MCF 10A (cell line): ENCODE data around the gene LY6G6D. TPM values are rescaled to one million over a fixed set of nuclear protein-coding genes. Genes with fewer than 3 reads are reported as not detected.

Experiments
- BruUV-seq: library from RNA; stranded (reverse); fragments of 400-500 nt; replicated peaks from 2 replicates; lab custom pipeline; 2021; lab: Mats Ljungman, UMichigan
- CTCF ChIA-PET: fragments of 300-600 bp; sonication (Branson Sonifier 250); formaldehyde crosslinking; extraction: SDS; loops from one replicate; lab custom pipeline; 2021; ENCODE audit warnings: antibody characterized with exemption, inconsistent platforms; lab: Yijun Ruan, JAX
- POLR2A ChIA-PET: fragments of 300-600, 350-650 bp; sonication (Branson Sonifier 250); formaldehyde crosslinking; extraction: SDS; loops from one replicate; lab custom pipeline; 2020; ENCODE audit warnings: antibody characterized with exemption, inconsistent platforms; lab: Yijun Ruan, JAX
- DNase-seq: peaks from one replicate; pipeline ENCODE4 v3.0.0-alpha.2; 2018; ENCODE audit not compliant: unreplicated experiment
- H3K27ac Mint-ChIP-seq: one replicate; pipeline ENCODE4 v1.8.0; 2022; ENCODE audit warnings: mild to moderate bottlenecking, low read depth, mixed read lengths; ENCODE audit not compliant: unreplicated experiment
- H3K27me3 Mint-ChIP-seq: one replicate; pipeline ENCODE4 v1.8.0; 2022; ENCODE audit warnings: mixed read lengths; ENCODE audit not compliant: insufficient read depth, unreplicated experiment
- H3K36me3 Mint-ChIP-seq: one replicate; pipeline ENCODE4 v1.8.0; 2022; ENCODE audit warnings: mild to moderate bottlenecking, moderate library complexity, mixed read lengths; ENCODE audit not compliant: insufficient read depth, unreplicated experiment
- H3K4me1 Mint-ChIP-seq: one replicate; pipeline ENCODE4 v1.8.0; 2022; ENCODE audit warnings: mixed read lengths; ENCODE audit not compliant: insufficient read depth, unreplicated experiment
- H3K4me3 Mint-ChIP-seq: one replicate; pipeline ENCODE4 v1.8.0; 2022; ENCODE audit warnings: mild to moderate bottlenecking, moderate library complexity, mixed read lengths; ENCODE audit not compliant: unreplicated experiment
- H3K9me3 Mint-ChIP-seq: one replicate; pipeline ENCODE4 v1.8.0; 2022; ENCODE audit warnings: mixed read lengths; ENCODE audit not compliant: unreplicated experiment
- CTCF ChIP-seq: fragments of 200-600 bp; IDR thresholded peaks from one replicate; pipeline ENCODE4 v1.8.0; 2022; ENCODE audit warnings: antibody characterized with exemption, mild to moderate bottlenecking; ENCODE audit not compliant: unreplicated experiment
- intact Hi-C: fragments of 100-400 bp; cut with micrococcal nuclease; formaldehyde crosslinking; loops from 2 replicates; pipeline ENCODE4 v1.14.1; 2022
- total RNA-seq: library from RNA; stranded (reverse); gene quantifications from 2 replicates; pipeline ENCODE4 v1.2.3, GENCODE V29; 2022

LY6G6D gene
- total RNA-seq, 1 experiment from 2014 or later, result not detected

- no peak overlapping the region for H3K27ac Mint-ChIP-seq
- DNase-seq, result peak; percentile 30
- intact Hi-C loops, result no loop called here
- ChIA-PET CTCF (interaction anchor here (0.6 to 1.3 kb wide), 2 partner anchors 10 to 103 kb away, joined by 3 to 5 read pairs; no protein-coding TSS in a partner anchor), POLR2A (no interaction called here)
- BruUV-seq, result no TSS peak
- no peaks in the 10 kb centered on the region for H3K9me3 Mint-ChIP-seq
- TF ChIP-seq CTCF, result no peak
- no peaks in the 10 kb centered on the region for H3K27me3 Mint-ChIP-seq
- H3K4me1 Mint-ChIP-seq, result peaks cover 11% of the 10 kb centered on the region
- no peak overlapping the region for H3K4me3 Mint-ChIP-seq
- H3K36me3 Mint-ChIP-seq, result no peaks in the 10 kb centered on the region
These were observed 2.5 kb downstream of the LY6G6D start for GRCh38 chr6:31717499-31718222.

- Mint-ChIP-seq H3K9me3 (no peaks in the 10 kb centered on the region), H3K27me3 (no peaks in the 10 kb centered on the region), H3K4me1 (peaks cover 11% of the 10 kb centered on the region), H3K4me3 (no peak overlapping the region), H3K27ac (no peak overlapping the region), H3K36me3 (no peaks in the 10 kb centered on the region)
- BruUV-seq, result no TSS peak
- intact Hi-C loops, result no loop called here
- ChIA-PET POLR2A (no interaction called here), CTCF (no interaction called here)
- DNase-seq, result no peak
- no peak for TF ChIP-seq CTCF
These were observed 3.1 kb downstream of the LY6G6D start for GRCh38 chr6:31718265-31718664.

- H3K9me3 Mint-ChIP-seq, result no peaks in the 10 kb centered on the region
- TF ChIP-seq CTCF, result no peak
- intact Hi-C loops, result no loop called here
- POLR2A ChIA-PET, result interaction anchor here (2.2 kb wide), 1 partner anchor 16 kb away, joined by 7 read pairs; the partner anchor contains the start of gene ABHD16A
- no peak overlapping the region for H3K4me3 Mint-ChIP-seq
- CTCF ChIA-PET, result interaction anchor here (0.7 kb wide), 1 partner anchor 28 kb away, joined by 3 read pairs; no protein-coding TSS in a partner anchor
- no peak for DNase-seq
- no peak overlapping the region for H3K27ac Mint-ChIP-seq
- peaks cover 11% of the 10 kb centered on the region for H3K4me1 Mint-ChIP-seq
- H3K27me3 Mint-ChIP-seq, result no peaks in the 10 kb centered on the region
- H3K36me3 Mint-ChIP-seq, result no peaks in the 10 kb centered on the region
- no TSS peak for BruUV-seq
These were observed 3.9 kb downstream of the LY6G6D start for GRCh38 chr6:31719001-31719400.

GRCh38 chr6:31720196-31720770 lies 5.1 kb downstream of the LY6G6D start:
- no peak for DNase-seq
- H3K36me3 Mint-ChIP-seq, result no peaks in the 10 kb centered on the region
- no TSS peak for BruUV-seq
- intact Hi-C loops, result no loop called here
- H3K4me1 Mint-ChIP-seq, result peaks cover 11% of the 10 kb centered on the region
- H3K9me3 Mint-ChIP-seq, result no peaks in the 10 kb centered on the region
- H3K4me3 Mint-ChIP-seq, result no peak overlapping the region
- ChIA-PET POLR2A (interaction anchor here (0.7 to 2.2 kb wide), 3 partner anchors 16 to 107 kb away, joined by 3 to 7 read pairs (median 3); partner anchors contain the start of genes ABHD16A and CLIC1), CTCF (interaction anchor here (0.8 to 1.2 kb wide), 3 partner anchors 9 to 232 kb away, joined by 3 read pairs; partner anchors contain the start of gene ABHD16A)
- no peak overlapping the region for H3K27ac Mint-ChIP-seq
- H3K27me3 Mint-ChIP-seq, result no peaks in the 10 kb centered on the region
- no peak for TF ChIP-seq CTCF
